ENCODE data around the gene BCL11B. TPM values are rescaled to one million over a fixed set of nuclear protein-coding genes. Genes with fewer than 3 reads are reported as not detected.

BCL11B gene
- total RNA-seq, 1 donor from 2014 or later: 11.5 TPM

- Histone ChIP-seq H3K9me3 (no peaks in the 10 kb centered on the region), H3K27me3 (no peaks in the 10 kb centered on the region), H3K27ac (no peak overlapping the region), H3K36me3 (no peaks in the 10 kb centered on the region), H3K4me1 (peaks cover 4% of the 10 kb centered on the region), H3K4me3 (no peak overlapping the region)
- no peak for DNase-seq (ENCODE audit: extremely low spot score in 2 of 2)
- TF ChIP-seq POLR2A (IDR thresholded peaks at IDR 0.05) (no peak), CTCF (IDR thresholded peaks at IDR 0.05) (no peak), POLR2AphosphoS5 (IDR thresholded peaks at IDR 0.05; ENCODE audit: insufficient read depth in 1 of 2, low read depth in 1 of 2) (no peak)
- intact Hi-C loops (cut with DNase I): no loop called here
Observed at GRCh38 chr14:99252443-99252939, 19.5 kb downstream of the BCL11B start.

GRCh38 chr14:99251721-99252120 is 20.3 kb downstream of the BCL11B start:
- H3K9me3 ChIP-seq: no peaks in the 10 kb centered on the region
- H3K27ac ChIP-seq: no peak overlapping the region
- no peak overlapping the region for H3K4me3 ChIP-seq
- DNase-seq (ENCODE audit: extremely low spot score in 2 of 2): no peak
- intact Hi-C loops (cut with DNase I): no loop called here
- H3K36me3 ChIP-seq: no peaks in the 10 kb centered on the region
- peaks cover 11% of the 10 kb centered on the region for H3K4me1 ChIP-seq
- no peaks in the 10 kb centered on the region for H3K27me3 ChIP-seq
- TF ChIP-seq POLR2A (IDR thresholded peaks at IDR 0.05) (no peak), POLR2AphosphoS5 (IDR thresholded peaks at IDR 0.05; ENCODE audit: insufficient read depth in 1 of 2, low read depth in 1 of 2) (no peak)

- Histone ChIP-seq H3K9me3 (no peaks in the 10 kb centered on the region), H3K27ac (no peak overlapping the region), H3K27me3 (no peaks in the 10 kb centered on the region), H3K4me3 (no peak overlapping the region), H3K4me1 (peaks cover 21% of the 10 kb centered on the region), H3K36me3 (no peaks in the 10 kb centered on the region)
- intact Hi-C loops (cut with DNase I): no loop called here
- DNase-seq (ENCODE audit: extremely low spot score in 2 of 2): no peak
- TF ChIP-seq CTCF (IDR thresholded peaks at IDR 0.05) (no peak), POLR2A (IDR thresholded peaks at IDR 0.05) (no peak), POLR2AphosphoS5 (IDR thresholded peaks at IDR 0.05; ENCODE audit: insufficient read depth in 1 of 2, low read depth in 1 of 2) (no peak)
Observed at GRCh38 chr14:99250636-99251208, 21.3 kb downstream of the BCL11B start.

- H3K36me3 ChIP-seq: no peaks in the 10 kb centered on the region
- H3K27me3 ChIP-seq: no peaks in the 10 kb centered on the region
- DNase-seq (ENCODE audit: extremely low spot score in 2 of 2): no peak
- no peak for TF ChIP-seq POLR2A (IDR thresholded peaks at IDR 0.05)
- no peak for TF ChIP-seq CTCF (IDR thresholded peaks at IDR 0.05)
- H3K27ac ChIP-seq: no peak overlapping the region
- H3K4me3 ChIP-seq: no peak overlapping the region
- H3K4me1 ChIP-seq: peaks cover 26% of the 10 kb centered on the region
- H3K9me3 ChIP-seq: no peaks in the 10 kb centered on the region
- intact Hi-C loops (cut with DNase I): no loop called here
Observed at GRCh38 chr14:99249389-99249788, 22.6 kb downstream of the BCL11B start.

GRCh38 chr14:99248761-99249171 is 23.2 kb downstream of the BCL11B start:
- TF ChIP-seq POLR2A (IDR thresholded peaks at IDR 0.05) (no peak), POLR2AphosphoS5 (IDR thresholded peaks at IDR 0.05; ENCODE audit: insufficient read depth in 1 of 2, low read depth in 1 of 2) (no peak), CTCF (IDR thresholded peaks at IDR 0.05) (no peak)
- Histone ChIP-seq H3K4me1 (peaks cover 27% of the 10 kb centered on the region), H3K27ac (no peak overlapping the region), H3K4me3 (no peak overlapping the region), H3K27me3 (no peaks in the 10 kb centered on the region), H3K9me3 (no peaks in the 10 kb centered on the region), H3K36me3 (no peaks in the 10 kb centered on the region)
- intact Hi-C loops (cut with DNase I): no loop called here
- DNase-seq (ENCODE audit: extremely low spot score in 2 of 2): no peak

All from vagina (tissue), 2 donors.